HS-5 (cell line): ENCODE data around the gene IL32.

ENCODE experiments used
- DNase-seq: peaks from one replicate; pipeline ENCODE4 v3.0.0-alpha.2; 2012; ENCODE audit warnings: low read depth

IL32 gene

DNA sequence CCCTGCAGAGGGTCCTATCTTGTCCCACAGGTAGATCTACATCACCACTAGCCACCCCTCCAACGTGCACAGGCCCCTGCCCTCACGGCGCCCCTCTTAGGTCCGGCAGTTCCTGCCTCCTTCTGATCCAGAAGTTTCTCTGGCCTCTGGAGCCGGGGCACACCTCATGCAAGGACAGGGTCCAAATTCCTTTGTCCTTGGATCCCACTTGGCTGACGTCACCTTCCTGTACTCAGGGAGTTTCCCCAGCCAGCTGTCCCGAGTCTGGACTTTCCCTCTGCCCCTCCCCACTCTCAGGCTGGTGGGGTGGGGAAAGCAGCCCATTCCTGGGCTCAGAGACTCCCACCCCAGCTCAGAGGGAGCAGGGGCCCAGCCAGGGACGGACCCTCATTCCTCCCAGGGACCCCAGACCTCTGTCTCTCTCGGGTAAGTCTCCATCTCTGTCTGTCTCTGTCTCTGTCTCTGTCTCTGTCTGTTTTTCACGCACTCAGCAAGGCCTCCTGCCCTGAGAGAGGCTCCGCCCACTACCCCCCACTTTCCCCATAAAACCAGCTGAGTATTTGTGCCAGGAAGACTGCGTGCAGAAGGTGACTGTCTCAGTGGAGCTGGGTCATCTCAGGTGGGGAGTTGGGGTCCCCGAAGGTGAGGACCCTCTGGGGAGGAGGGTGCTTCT is at the start of gene IL32:
TSS of gene IL32 (plus strand) at position 572 of the 673 bp plus-strand sequence. CDS start 172 bp downstream, outside the sequence.
- peak; percentile 59 for DNase-seq

- no peak for DNase-seq
These were observed 49.4 kb upstream of the IL32 start for GRCh38 chr16:3015865-3016521.

DNA sequence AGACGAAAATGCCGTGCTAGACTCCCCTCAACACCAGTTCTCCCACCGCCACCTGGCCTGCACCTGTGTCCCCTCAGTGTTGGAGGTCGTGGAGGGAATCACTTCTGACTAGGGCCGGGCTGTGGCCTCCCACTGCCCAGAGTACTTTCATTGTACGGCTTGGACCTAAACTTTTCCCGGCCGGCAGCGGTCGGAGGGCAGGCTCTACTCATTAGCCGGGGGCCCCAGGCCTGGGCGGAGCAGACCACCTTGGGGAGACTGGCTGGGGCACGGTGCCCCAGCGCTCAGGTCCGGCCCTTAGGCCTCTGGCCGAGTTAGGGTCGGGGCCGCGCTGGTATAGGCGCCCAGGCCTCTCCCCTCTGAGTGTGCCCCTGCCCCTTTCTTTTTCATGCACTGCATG is 48.1 kb upstream of the IL32 start:
- DNase-seq: no peak

DNA sequence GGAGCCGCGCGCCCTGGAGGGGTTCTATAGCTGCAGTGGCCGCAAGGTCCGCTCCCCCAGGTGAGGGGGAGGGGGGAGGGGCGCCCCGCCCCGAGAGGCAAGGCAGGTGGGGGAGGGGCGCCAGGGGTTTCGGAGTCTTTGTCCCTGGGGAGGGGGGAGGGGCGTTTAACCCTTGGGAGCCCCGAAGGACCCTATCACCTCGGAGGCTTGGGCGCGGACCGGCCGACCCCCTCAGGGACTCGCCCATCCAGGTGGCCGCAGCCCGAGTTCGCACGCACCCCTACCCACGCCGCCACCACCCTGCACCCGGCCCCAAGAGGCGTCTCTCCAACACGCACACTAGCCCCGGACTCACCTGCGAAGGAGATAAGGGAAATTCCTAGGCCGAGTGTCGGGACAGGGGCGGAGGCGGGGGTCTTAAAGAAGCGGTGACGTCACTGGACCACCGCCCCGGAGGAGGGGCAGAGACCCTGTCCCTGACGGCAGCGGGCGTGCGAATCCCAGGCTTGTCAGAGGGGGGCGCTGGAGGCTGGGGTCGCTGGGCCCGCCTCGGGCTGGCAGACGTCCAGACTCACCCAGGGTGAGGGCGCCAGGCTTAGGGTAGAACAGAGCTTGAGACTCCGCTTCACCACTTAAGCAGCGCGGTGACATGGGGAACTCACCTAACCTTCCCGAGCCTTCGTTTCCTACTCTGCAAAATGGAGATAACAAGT is 47.5 kb upstream of the IL32 start, which contains the start of gene CLDN6:
TSS of gene CLDN6 (minus strand) at position 390 of the 713 bp plus-strand sequence. CDS start 2,162 bp downstream, outside the sequence.
- no peak for DNase-seq

- DNase-seq: no peak
These were observed 45.7 kb upstream of the IL32 start for GRCh38 chr16:3019594-3020246.

DNA sequence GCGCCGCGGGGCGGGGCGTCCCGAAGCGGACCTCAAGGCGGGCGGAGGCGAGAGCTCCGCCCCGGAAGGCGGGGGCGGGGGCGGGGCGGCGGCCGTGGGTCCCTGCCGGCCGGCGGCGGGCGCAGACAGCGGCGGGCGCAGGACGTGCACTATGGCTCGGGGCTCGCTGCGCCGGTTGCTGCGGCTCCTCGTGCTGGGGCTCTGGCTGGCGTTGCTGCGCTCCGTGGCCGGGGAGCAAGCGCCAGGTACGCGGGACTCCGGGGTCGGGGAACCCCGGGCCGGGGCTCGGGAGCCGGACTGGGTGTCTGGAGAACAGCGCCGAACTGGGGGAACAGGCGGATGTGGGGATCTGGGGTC is 45.2 kb upstream of the IL32 start, which contains the start of gene TNFRSF12A:
TSS of gene TNFRSF12A (plus strand) at position 122 of the 357 bp plus-strand sequence. CDS start at position 152, 30 bp downstream.
- no peak for DNase-seq

GRCh38 chr16:3020604-3021448 is 44.6 kb upstream of the IL32 start:
- peak; percentile 78 for DNase-seq

DNA sequence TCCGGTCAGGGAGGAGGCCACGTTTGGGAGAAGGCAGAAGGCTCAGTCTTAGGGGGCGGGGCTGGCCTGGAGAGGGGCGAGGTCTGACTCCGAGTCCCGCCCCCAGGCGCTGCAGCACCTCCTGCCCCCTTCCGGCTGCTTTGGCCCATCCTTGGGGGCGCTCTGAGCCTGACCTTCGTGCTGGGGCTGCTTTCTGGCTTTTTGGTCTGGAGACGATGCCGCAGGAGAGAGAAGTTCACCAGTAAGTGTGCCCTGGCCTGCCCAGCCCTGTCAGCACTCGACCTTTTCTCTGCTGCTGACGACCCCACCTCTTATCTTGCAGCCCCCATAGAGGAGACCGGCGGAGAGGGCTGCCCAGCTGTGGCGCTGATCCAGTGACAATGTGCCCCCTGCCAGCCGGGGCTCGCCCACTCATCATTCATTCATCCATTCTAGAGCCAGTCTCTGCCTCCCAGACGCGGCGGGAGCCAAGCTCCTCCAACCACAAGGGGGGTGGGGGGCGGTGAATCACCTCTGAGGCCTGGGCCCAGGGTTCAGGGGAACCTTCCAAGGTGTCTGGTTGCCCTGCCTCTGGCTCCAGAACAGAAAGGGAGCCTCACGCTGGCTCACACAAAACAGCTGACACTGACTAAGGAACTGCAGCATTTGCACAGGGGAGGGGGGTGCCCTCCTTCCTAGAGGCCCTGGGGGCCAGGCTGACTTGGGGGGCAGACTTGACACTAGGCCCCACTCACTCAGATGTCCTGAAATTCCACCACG is 43.8 kb upstream of the IL32 start:
- peak; percentile 81 for DNase-seq

- peak; percentile 79 for DNase-seq
These were observed 43.2 kb upstream of the IL32 start for GRCh38 chr16:3022208-3022683.

- DNase-seq: peak; percentile 49
These were observed 42.6 kb upstream of the IL32 start for GRCh38 chr16:3022684-3023414.

DNA sequence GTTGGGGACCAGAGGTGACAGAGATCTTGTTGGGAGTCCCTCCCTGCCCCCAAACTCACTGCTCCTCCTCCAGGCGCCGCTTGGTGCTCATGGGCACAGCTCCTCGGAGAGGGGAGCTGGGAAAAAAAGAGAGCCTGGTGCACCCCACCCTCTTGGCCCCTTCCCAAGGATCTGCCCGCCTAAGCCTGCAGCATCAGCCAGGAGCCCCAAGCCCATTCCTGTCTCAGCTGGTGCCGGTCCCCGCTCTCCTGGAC is 42.1 kb upstream of the IL32 start:
- DNase-seq: peak; percentile 72

- DNase-seq: peak; percentile 89
These were observed 41.6 kb upstream of the IL32 start, which contains the start of the genes HCFC1R1 and THOC6 for GRCh38 chr16:3023669-3024478. Gene HCFC1R1, minus strand, starts transcription at chr16:3023942. Its CDS starts 1 bp downstream, at chr16:3023941. Gene THOC6, plus strand, starts transcription at chr16:3024035. Its CDS starts 292 bp downstream, at chr16:3024327.

- DNase-seq: no peak
These were observed 40.1 kb upstream of the IL32 start for GRCh38 chr16:3025032-3026002.

- no peak for DNase-seq
These were observed 39.4 kb upstream of the IL32 start for GRCh38 chr16:3026003-3026378.

DNA sequence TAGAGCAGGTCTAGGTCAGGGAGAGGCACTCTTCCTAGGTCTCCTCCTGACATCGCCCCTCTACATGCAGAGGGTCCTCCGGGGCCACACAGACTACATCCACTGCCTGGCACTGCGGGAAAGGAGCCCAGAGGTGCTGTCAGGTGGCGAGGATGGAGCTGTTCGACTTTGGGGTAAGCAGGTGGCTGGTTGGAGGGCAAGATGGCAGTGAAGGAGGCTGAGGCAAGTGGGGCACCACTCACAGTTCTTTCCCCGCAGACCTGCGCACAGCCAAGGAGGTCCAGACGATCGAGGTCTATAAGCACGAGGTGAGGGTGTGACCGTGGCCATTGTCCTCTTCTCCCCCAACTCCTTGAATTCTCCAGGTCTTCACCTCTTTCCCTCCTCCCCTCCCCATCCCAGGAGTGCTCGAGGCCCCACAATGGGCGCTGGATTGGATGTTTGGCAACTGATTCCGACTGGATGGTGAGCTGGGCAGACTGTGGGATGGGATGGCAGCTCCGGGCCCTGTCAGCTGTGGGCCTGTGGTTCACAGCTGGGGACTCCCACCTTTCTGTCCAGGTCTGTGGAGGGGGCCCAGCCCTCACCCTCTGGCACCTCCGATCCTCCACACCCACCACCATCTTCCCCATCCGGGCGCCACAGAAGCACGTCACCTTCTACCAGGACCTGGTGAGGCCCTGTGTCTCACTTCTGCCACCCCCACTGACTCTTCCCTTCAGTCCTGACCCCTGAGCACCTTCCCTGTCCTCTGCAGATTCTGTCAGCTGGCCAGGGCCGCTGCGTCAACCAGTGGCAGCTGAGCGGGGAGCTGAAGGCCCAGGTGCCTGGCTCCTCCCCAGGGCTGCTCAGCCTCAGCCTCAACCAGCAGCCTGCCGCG is 38.6 kb upstream of the IL32 start:
- no peak for DNase-seq

DNA sequence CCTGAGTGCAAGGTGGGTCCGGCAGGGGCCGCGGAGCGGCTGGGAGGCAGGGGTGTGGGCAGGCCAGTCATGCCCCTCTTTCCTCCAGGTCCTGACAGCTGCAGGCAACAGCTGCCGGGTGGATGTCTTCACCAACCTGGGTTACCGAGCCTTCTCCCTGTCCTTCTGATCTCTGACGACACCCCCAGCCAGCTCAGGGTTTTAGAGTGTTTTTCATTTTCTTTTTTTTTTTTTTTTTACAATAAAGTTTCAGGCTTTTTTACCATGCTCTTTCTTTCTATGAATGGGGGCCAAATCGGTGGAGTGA is 38.0 kb upstream of the IL32 start:
- DNase-seq: no peak
